ENCODE data around the gene SP4.
"Not testable (repeated sequence)": the region's sequence is repeated elsewhere in the genome, so short reads cannot be mapped to it uniquely, and the experiment has no call there.

Gene SP4

DNA sequence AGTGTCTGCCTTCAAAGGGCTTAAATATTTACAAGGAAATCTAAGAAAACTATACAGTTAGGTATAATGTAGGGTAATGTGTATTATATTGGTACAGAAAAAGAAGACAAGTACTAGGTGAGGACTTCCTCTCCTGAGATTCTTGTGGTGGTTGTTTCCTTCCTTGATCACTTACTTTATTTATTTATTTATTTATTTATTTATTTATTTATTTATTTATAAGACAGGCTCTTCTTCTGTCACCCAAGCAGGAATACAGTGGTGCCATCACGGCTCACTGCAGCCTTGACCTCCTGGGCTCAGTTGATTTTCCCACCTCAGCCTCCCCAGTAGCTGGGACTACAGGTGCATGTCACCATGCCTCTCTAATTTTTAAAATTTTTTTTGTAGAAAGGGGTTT lies 96.8 kb downstream of the SP4 start:
- H3K4me1 ChIP-seq (ENCODE audit: insufficient read depth, low read length): no peaks in the 10 kb centered on the region
- no peaks in the 10 kb centered on the region for H3K79me2 ChIP-seq (ENCODE audit: insufficient read depth, low read length)

GRCh38 chr7:21526007-21526406 lies 98.1 kb downstream of the SP4 start:
- Histone ChIP-seq H3K9ac (ENCODE audit: low read depth, low read length) (no peak overlapping the region), H3K9me3 (ENCODE audit: insufficient read depth, low read length, severe bottlenecking) (no peaks in the 10 kb centered on the region)

More for the DNA sequence above, 96.8 kb downstream of the SP4 start:
- Histone ChIP-seq H3K9ac (ENCODE audit: low read depth, low read length) (no peak overlapping the region), H3K27me3 (ENCODE audit: insufficient read depth, low read length, poor library complexity) (no peaks in the 10 kb centered on the region), H3K27ac (ENCODE audit: low read length) (no peak overlapping the region), H4K20me1 (ENCODE audit: insufficient read depth, low read length) (no peaks in the 10 kb centered on the region), H3K36me3 (ENCODE audit: insufficient read depth, low read length) (no peaks in the 10 kb centered on the region), H3K4me2 (ENCODE audit: insufficient read depth, low read length) (no peak overlapping the region), H3K4me3 (ENCODE audit: low read depth in 1 of 2, low read length in 2 of 2) (no peak overlapping the region), H3K9me3 (ENCODE audit: insufficient read depth, low read length, severe bottlenecking) (no peaks in the 10 kb centered on the region), H2AFZ (ENCODE audit: low read depth, low read length) (no peak overlapping the region)
- no peak for DNase-seq
- no peak for TF ChIP-seq CTCF (IDR thresholded peaks at IDR 0.05; ENCODE audit: borderline replicate concordance, extremely low read depth, low read length, poor library complexity, severe bottlenecking)
- TF ChIP-seq EZH2 (IDR thresholded peaks at IDR 0.05; ENCODE audit: borderline replicate concordance, low read depth, low read length, severe bottlenecking): no peak
- no peak for ATAC-seq (ENCODE audit: insufficient read depth, low read depth)

GRCh38 chr7:21526448-21526847 lies 98.6 kb downstream of the SP4 start:
- no peak for DNase-seq
- H3K27me3 ChIP-seq (ENCODE audit: insufficient read depth, low read length, poor library complexity): no peaks in the 10 kb centered on the region
- no peak for TF ChIP-seq CTCF (IDR thresholded peaks at IDR 0.05; ENCODE audit: borderline replicate concordance, extremely low read depth, low read length, poor library complexity, severe bottlenecking)
- TF ChIP-seq EZH2 (IDR thresholded peaks at IDR 0.05; ENCODE audit: borderline replicate concordance, low read depth, low read length, severe bottlenecking): no peak
- no peaks in the 10 kb centered on the region for H3K36me3 ChIP-seq (ENCODE audit: insufficient read depth, low read length)
- H3K4me3 ChIP-seq (ENCODE audit: low read depth in 1 of 2, low read length in 2 of 2): no peak overlapping the region
- no peaks in the 10 kb centered on the region for H3K79me2 ChIP-seq (ENCODE audit: insufficient read depth, low read length)
- H3K27ac ChIP-seq (ENCODE audit: low read length): no peak overlapping the region
- no peak overlapping the region for H2AFZ ChIP-seq (ENCODE audit: low read depth, low read length)
- no peaks in the 10 kb centered on the region for H4K20me1 ChIP-seq (ENCODE audit: insufficient read depth, low read length)
- no peaks in the 10 kb centered on the region for H3K4me1 ChIP-seq (ENCODE audit: insufficient read depth, low read length)
- H3K4me2 ChIP-seq (ENCODE audit: insufficient read depth, low read length): no peak overlapping the region
- H3K9me3 ChIP-seq (ENCODE audit: insufficient read depth, low read length, severe bottlenecking): no peaks in the 10 kb centered on the region
- ATAC-seq (ENCODE audit: insufficient read depth, low read depth): no peak
- H3K9ac ChIP-seq (ENCODE audit: low read depth, low read length): no peak overlapping the region

More at GRCh38 chr7:21526007-21526406, 98.1 kb downstream of the SP4 start:
- H3K36me3 ChIP-seq (ENCODE audit: insufficient read depth, low read length): no peaks in the 10 kb centered on the region
- ATAC-seq (ENCODE audit: insufficient read depth, low read depth) (no peak), DNase-seq (no peak)
- peak; percentile 61 for TF ChIP-seq CTCF (IDR thresholded peaks at IDR 0.05; ENCODE audit: borderline replicate concordance, extremely low read depth, low read length, poor library complexity, severe bottlenecking)
- TF ChIP-seq EZH2 (IDR thresholded peaks at IDR 0.05; ENCODE audit: borderline replicate concordance, low read depth, low read length, severe bottlenecking): no peak
- H3K27me3 ChIP-seq (ENCODE audit: insufficient read depth, low read length, poor library complexity): no peaks in the 10 kb centered on the region
- H3K4me2 ChIP-seq (ENCODE audit: insufficient read depth, low read length): no peak overlapping the region
- no peaks in the 10 kb centered on the region for H4K20me1 ChIP-seq (ENCODE audit: insufficient read depth, low read length)
- H3K4me3 ChIP-seq (ENCODE audit: low read depth in 1 of 2, low read length in 2 of 2): no peak overlapping the region
- H3K79me2 ChIP-seq (ENCODE audit: insufficient read depth, low read length): no peaks in the 10 kb centered on the region
- no peak overlapping the region for H3K27ac ChIP-seq (ENCODE audit: low read length)
- H2AFZ ChIP-seq (ENCODE audit: low read depth, low read length): no peak overlapping the region
- no peaks in the 10 kb centered on the region for H3K4me1 ChIP-seq (ENCODE audit: insufficient read depth, low read length)

DNA sequence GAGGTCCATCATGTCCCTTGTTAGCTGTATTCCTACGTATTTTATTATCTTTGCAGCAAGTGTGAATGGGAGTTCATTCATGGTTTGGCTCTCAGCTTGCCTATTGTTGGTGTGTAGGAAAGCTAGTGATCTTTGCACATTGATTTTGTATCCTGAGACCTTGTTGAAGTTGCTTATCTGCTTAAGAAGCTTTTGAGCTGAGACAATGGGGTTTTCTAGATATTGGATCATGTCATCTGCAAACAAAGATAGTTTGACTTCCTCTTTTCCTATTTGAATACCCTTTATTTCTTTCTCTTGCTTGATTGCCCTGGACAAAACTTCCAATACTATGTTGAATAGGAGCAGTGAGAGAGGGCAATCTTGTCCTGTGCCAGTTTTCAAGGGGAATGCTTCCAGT lies 104.6 kb downstream of the SP4 start:
- not testable (repeated sequence) for H3K79me2 ChIP-seq (ENCODE audit: insufficient read depth, low read length); H3K4me2 ChIP-seq (ENCODE audit: insufficient read depth, low read length); H3K9me3 ChIP-seq (ENCODE audit: insufficient read depth, low read length, severe bottlenecking); H3K9ac ChIP-seq (ENCODE audit: low read depth, low read length); H3K4me3 ChIP-seq (ENCODE audit: low read depth in 1 of 2, low read length in 2 of 2); H2AFZ ChIP-seq (ENCODE audit: low read depth, low read length); H3K27me3 ChIP-seq (ENCODE audit: insufficient read depth, low read length, poor library complexity); H4K20me1 ChIP-seq (ENCODE audit: insufficient read depth, low read length); H3K36me3 ChIP-seq (ENCODE audit: insufficient read depth, low read length); H3K4me1 ChIP-seq (ENCODE audit: insufficient read depth, low read length); H3K27ac ChIP-seq (ENCODE audit: low read length); DNase-seq; ATAC-seq (ENCODE audit: insufficient read depth, low read depth)

DNA sequence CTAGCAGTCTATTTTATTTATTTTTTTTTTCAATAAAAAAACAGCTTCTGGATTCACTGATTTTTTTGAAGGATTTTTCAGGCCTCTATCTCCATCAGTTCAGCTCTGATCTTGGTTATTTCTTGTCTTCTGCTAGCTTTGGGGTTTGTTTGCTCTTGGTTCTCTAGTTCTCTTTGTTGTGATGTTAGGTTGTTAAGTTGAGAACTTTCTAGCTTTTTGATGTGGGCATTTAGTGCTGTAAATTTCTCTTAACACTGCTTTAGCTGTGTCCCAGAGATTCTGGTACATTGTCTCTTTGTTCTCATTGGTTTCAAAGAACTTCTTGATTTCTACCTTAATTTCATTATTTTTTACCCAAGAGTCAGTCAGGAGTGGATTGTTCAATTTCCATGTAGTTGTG lies 105.8 kb downstream of the SP4 start:
- H2AFZ ChIP-seq (ENCODE audit: low read depth, low read length); H3K36me3 ChIP-seq (ENCODE audit: insufficient read depth, low read length); H3K27me3 ChIP-seq (ENCODE audit: insufficient read depth, low read length, poor library complexity); H3K79me2 ChIP-seq (ENCODE audit: insufficient read depth, low read length); H3K9me3 ChIP-seq (ENCODE audit: insufficient read depth, low read length, severe bottlenecking); H3K9ac ChIP-seq (ENCODE audit: low read depth, low read length); H3K4me2 ChIP-seq (ENCODE audit: insufficient read depth, low read length); H3K4me1 ChIP-seq (ENCODE audit: insufficient read depth, low read length); H3K27ac ChIP-seq (ENCODE audit: low read length); H4K20me1 ChIP-seq (ENCODE audit: insufficient read depth, low read length); ATAC-seq (ENCODE audit: insufficient read depth, low read depth); H3K4me3 ChIP-seq (ENCODE audit: low read depth in 1 of 2, low read length in 2 of 2); DNase-seq: not testable (repeated sequence)

GRCh38 chr7:21536445-21537118 lies 108.7 kb downstream of the SP4 start:
- not testable (repeated sequence) for H4K20me1 ChIP-seq (ENCODE audit: insufficient read depth, low read length); H3K4me3 ChIP-seq (ENCODE audit: low read depth in 1 of 2, low read length in 2 of 2); H3K27ac ChIP-seq (ENCODE audit: low read length); H3K9ac ChIP-seq (ENCODE audit: low read depth, low read length); DNase-seq; ATAC-seq (ENCODE audit: insufficient read depth, low read depth); H3K4me1 ChIP-seq (ENCODE audit: insufficient read depth, low read length); H3K9me3 ChIP-seq (ENCODE audit: insufficient read depth, low read length, severe bottlenecking); H3K79me2 ChIP-seq (ENCODE audit: insufficient read depth, low read length); H3K36me3 ChIP-seq (ENCODE audit: insufficient read depth, low read length); H2AFZ ChIP-seq (ENCODE audit: low read depth, low read length); H3K4me2 ChIP-seq (ENCODE audit: insufficient read depth, low read length); H3K27me3 ChIP-seq (ENCODE audit: insufficient read depth, low read length, poor library complexity)

Measured in DND-41 (cell line).